K562 (cell line): ENCODE data around the gene DAB1. TPM values are rescaled to one million over a fixed set of nuclear protein-coding genes. Genes with fewer than 3 reads are reported as not detected.

ENCODE experiments used
- ATAC-seq: fragments of 200-7000 bp; cut with Tn5 transposase; 3 replicates; pipeline ENCODE4 v1.9.1; 2020; ENCODE audit warnings: moderate library complexity
- BruUV-seq: library from RNA; stranded (reverse); fragments of 400-500 nt; replicated peaks from 2 replicates; lab custom pipeline; 2021; lab: Mats Ljungman, UMichigan
- CTCF ChIA-PET: fragments of 300-600 bp; formaldehyde crosslinking; extraction: SDS; loops from one replicate; lab custom pipeline; 2021; ENCODE audit warnings: low intra/inter-chr PET ratio; lab: Yijun Ruan, JAX
- POLR2A ChIA-PET: fragments of 300-600, 350-650 bp; sonication (Branson Sonifier 250); formaldehyde crosslinking; extraction: SDS; loops from one replicate; lab custom pipeline; 2021; ENCODE audit warnings: antibody characterized with exemption, inconsistent platforms; lab: Yijun Ruan, JAX
- DNase-seq, 4 experiments: peaks; one replicate each; pipeline versions ENCODE4 v3.0.0 to v3.0.0-alpha.2; 2011 to 2018; ENCODE audit warnings: low spot score in 3 of 4, mixed read lengths in 3 of 4; ENCODE audit errors: extremely low read depth in 1 of 4
- FAIRE-seq: peaks from 2 replicates; lab custom pipeline; 2011; peaks lifted over from hg19 to GRCh38; lab: Jason Lieb, UNC
- H2AFZ ChIP-seq: 2 replicates; pipeline ENCODE4 v1.6.0; 2011; ENCODE audit warnings: low read depth, low read length, control low read depth, inconsistent platforms
- H3K27ac ChIP-seq: fragments of 200-600 bp; 3 replicates; pipeline ENCODE4 v1.8.0; 2011; ENCODE audit warnings: low read depth, mild to moderate bottlenecking, control low read depth, inconsistent platforms, low read length, moderate library complexity, mixed read lengths; ENCODE audit errors: extremely low read depth
- H3K27me3 ChIP-seq, 2 experiments: fragments of 300-600 bp in 1 of 2; 2 replicates in 1 of 2; 3 replicates in 1 of 2; pipeline versions ENCODE4 v1.6.0 to v1.8.0; 2011; ENCODE audit warnings: inconsistent platforms in 2 of 2, low read length in 2 of 2, mild to moderate bottlenecking in 1 of 2, mixed read lengths in 1 of 2, moderate library complexity in 1 of 2; ENCODE audit not compliant: control insufficient read depth in 2 of 2, insufficient read depth in 2 of 2
- H3K36me3 ChIP-seq: fragments of 300-600 bp; 3 replicates; pipeline ENCODE4 v1.8.0; 2011; ENCODE audit warnings: mild to moderate bottlenecking, low read length, inconsistent platforms; ENCODE audit not compliant: control insufficient read depth, insufficient read depth
- H3K4me1 ChIP-seq, 2 experiments: fragments of 200-600 bp in 1 of 2; replicated peaks in 1 of 2; 2 replicates in 1 of 2; 3 replicates in 1 of 2; pipeline versions ENCODE4 v1.5.1 to v1.8.0; 2011; ENCODE audit warnings: inconsistent platforms in 2 of 2, low read length in 2 of 2, mild to moderate bottlenecking in 1 of 2, mixed read lengths in 1 of 2, moderate library complexity in 1 of 2; ENCODE audit not compliant: control insufficient read depth in 2 of 2, insufficient read depth in 2 of 2
- H3K4me2 ChIP-seq: 2 replicates; pipeline ENCODE4 v1.6.1; 2011; ENCODE audit warnings: low read length, control low read depth, inconsistent platforms, mixed read lengths; ENCODE audit not compliant: insufficient read depth
- H3K4me3 ChIP-seq: fragments of 200-600 bp; sonication (generic), shearing (Covaris generic); 2 replicates; pipeline ENCODE4 v1.5.1; 2016; ENCODE audit warnings: control low read depth, inconsistent platforms
- H3K79me2 ChIP-seq: fragments of 200-600 bp; 3 replicates; pipeline ENCODE4 v1.8.0; 2011; ENCODE audit warnings: low read length, inconsistent platforms; ENCODE audit not compliant: control insufficient read depth, insufficient read depth
- H3K9ac ChIP-seq, 2 experiments: 2 replicates each; pipeline versions ENCODE4 v1.6.0 to v1.6.1; 2011; ENCODE audit warnings: low read depth in 2 of 2, low read length in 2 of 2, control low read depth in 1 of 2, inconsistent platforms in 1 of 2, mild to moderate bottlenecking in 1 of 2, mixed read lengths in 1 of 2; ENCODE audit not compliant: insufficient read depth in 1 of 2
- H3K9me1 ChIP-seq: one replicate; pipeline ENCODE4 v1.6.0; 2011; ENCODE audit warnings: inconsistent platforms, mild to moderate bottlenecking, low read length, moderate library complexity; ENCODE audit not compliant: control insufficient read depth, insufficient read depth
- H3K9me3 ChIP-seq: replicated peaks from 2 replicates; pipeline ENCODE4 v1.5.1; 2011; ENCODE audit warnings: low read depth, low read length, inconsistent platforms; ENCODE audit not compliant: control insufficient read depth, insufficient read depth
- H4K20me1 ChIP-seq: replicated peaks from 2 replicates; pipeline ENCODE4 v1.6.1; 2011; ENCODE audit warnings: low read length, inconsistent platforms, mixed read lengths; ENCODE audit not compliant: control insufficient read depth, insufficient read depth
- CHD1 ChIP-seq: fragments of 200-600 bp; sonication (generic); IDR thresholded peaks from one replicate; pipeline ENCODE4 v1.6.1; 2012; ENCODE audit warnings: mild to moderate bottlenecking, moderate library complexity, low read length, inconsistent platforms
- EGR1 ChIP-seq: fragments of 450-650 bp; conservative IDR thresholded peaks from 2 replicates; pipeline ENCODE4 v1.6.1; 2017; ENCODE audit warnings: mild to moderate bottlenecking
- ETS2 ChIP-seq: IDR thresholded peaks from 2 replicates; pipeline ENCODE4 v1.6.1; 2016; ENCODE audit warnings: borderline replicate concordance, missing genetic modification characterization, mild to moderate bottlenecking, moderate library complexity, missing compliant biosample characterization; ENCODE audit not compliant: poor library complexity, severe bottlenecking
- FOXM1 ChIP-seq, 2 experiments: fragments of 450-650 bp in 1 of 2; sonication (generic) in 1 of 2; formaldehyde crosslinking in 1 of 2; IDR thresholded peaks; 2 replicates each; pipeline versions ENCODE4 v1.6.1 to v1.9.0; 2017 to 2022; ENCODE audit warnings: low read depth in 2 of 2, mild to moderate bottlenecking in 2 of 2, missing genetic modification reagents in 1 of 2, moderate library complexity in 1 of 2
- KLF1 ChIP-seq: fragments of 450-650 bp; IDR thresholded peaks from 2 replicates; pipeline ENCODE4 v1.6.1; 2016; ENCODE audit warnings: missing genetic modification characterization, missing compliant biosample characterization
- NFXL1 ChIP-seq: fragments of 450-650 bp; formaldehyde crosslinking; IDR thresholded peaks from 2 replicates; pipeline ENCODE4 v1.4.0; 2021; ENCODE audit warnings: mild to moderate bottlenecking
- PHF21A ChIP-seq: fragments of 450-650 bp; IDR thresholded peaks from 2 replicates; pipeline ENCODE4 v1.6.1; 2017; ENCODE audit warnings: low read depth, borderline replicate concordance
- RBFOX2 ChIP-seq: fragments of 200-400 bp; formaldehyde crosslinking; IDR thresholded peaks from 2 replicates; pipeline ENCODE4 v1.6.1; 2017; ENCODE audit warnings: low read depth, mild to moderate bottlenecking, low read length, moderate library complexity
- RFX7 ChIP-seq: fragments of 250-450 bp; sonication (Bioruptor Pico); IDR thresholded peaks from 2 replicates; pipeline ENCODE4 v1.5.1; 2021; ENCODE audit warnings: mild to moderate bottlenecking
- ZKSCAN1 ChIP-seq: fragments of 150-350 bp; IDR thresholded peaks from 2 replicates; pipeline ENCODE4 v1.6.1; 2016; ENCODE audit warnings: low read depth, low read length
- ZNF134 ChIP-seq: fragments of 250-450 bp; sonication (Bioruptor Pico); conservative IDR thresholded peaks from 2 replicates; pipeline ENCODE4 v1.4.0; 2020
- ZNF3 ChIP-seq: fragments of 250-450 bp; sonication (Bioruptor Pico); IDR thresholded peaks from 2 replicates; pipeline ENCODE4 v1.5.0; 2021; ENCODE audit warnings: mild to moderate bottlenecking, moderate library complexity
- WGBS: fragments of 100-300 bp; shearing (Covaris generic); methylation state at CpG from one replicate; pipeline ENCODE4 v1.1.6; 2016; ENCODE audit warnings: low coverage, mixed read lengths; ENCODE audit not compliant: insufficient coverage; ENCODE audit errors: missing lambda C conversion rate; 5-methylcytosine and 5-hydroxymethylcytosine counted together
- in situ Hi-C: fragments of 300-500 bp; cut with MboI; formaldehyde crosslinking; loops from 4 replicates; pipeline ENCODE4 v1.15.0; 2018; ENCODE audit warnings: inconsistent platforms, mixed read lengths
- intact Hi-C: fragments of 100-400 bp; cut with micrococcal nuclease; formaldehyde crosslinking; loops from 2 replicates; pipeline ENCODE4 v1.14.2; 2022
- polyA plus RNA-seq, 8 experiments: library from polyadenylated mRNA; depleted of rRNA in 4 of 8; stranded (reverse) in 5 of 8; unstranded in 3 of 8; fragments of >200 nt; fragmentation: Nextera tagmentation in 2 of 8; fragmentation: Illumina TruSeq in 1 of 8; extraction: Ambion mirVana in 2 of 8; extraction: Trizol in 1 of 8; gene quantifications; 2 replicates each; pipeline versions ENCODE4 v1.2.1 to v1.2.3, GENCODE V29; 2011 to 2014; ENCODE audit warnings: inconsistent platforms in 1 of 8, missing spikeins in 1 of 8
- total RNA-seq, 7 experiments: library from RNA; depleted of rRNA in 6 of 7; stranded (reverse); fragments of >200 nt in 6 of 7; fragmentation: Illumina TruSeq in 2 of 7; extraction: Trizol in 2 of 7; gene quantifications; 2 replicates each; pipeline versions ENCODE4 v1.2.1 to v1.2.3, GENCODE V29; 2011 to 2021; ENCODE audit warnings: low replicate concordance in 1 of 7

Gene DAB1
- total and polyA plus RNA-seq, 9 of the 15 experiments (the other 6 are each of a cell fraction or from before 2014, with no cell fraction given): not detected

- TF ChIP-seq CHD1 (no peak), ZNF3 (no peak), ETS2 (tag) (no peak)
Observed at GRCh38 chr1:57381426-57381825, 42.4 kb downstream of the DAB1 start (continued).

- Histone ChIP-seq H3K4me1 (no peaks in the 10 kb centered on the region), H3K9me3 (no peaks in the 10 kb centered on the region), H3K9me1 (no peaks in the 10 kb centered on the region), H3K79me2 (no peaks in the 10 kb centered on the region), H2AFZ (no peak overlapping the region), H3K9ac (no peak overlapping the region), H3K4me3 (no peak overlapping the region), H3K36me3 (no peaks in the 10 kb centered on the region), H3K27me3 (no peaks in the 10 kb centered on the region; a peak in 1 of 5 replicates), H3K27ac (no peak overlapping the region), H4K20me1 (no peaks in the 10 kb centered on the region; the same call in 1 of the 2 replicates), H3K4me2 (no peak overlapping the region)
- 0% methylated on average over 3 of the region's 3 CpGs for WGBS
- DNase-seq: no peak
- no peak for FAIRE-seq
- no peak for TF ChIP-seq KLF1 (tag)
- TF ChIP-seq ZNF134 (CRISPR knock-in tag): no peak
- TF ChIP-seq EGR1: no peak
- TF ChIP-seq RBFOX2: no peak
- no peak for TF ChIP-seq PHF21A
- TF ChIP-seq FOXM1 (IDR thresholded peaks at IDR 0.05; ENCODE audit: low read depth): no peak
- no peak for TF ChIP-seq FOXM1 (CRISPR knock-in tag; IDR thresholded peaks at IDR 0.05; ENCODE audit: low read depth)
- no peak for TF ChIP-seq NFXL1 (CRISPR knock-in tag)
- no peak for TF ChIP-seq RFX7 (CRISPR knock-in tag)
- TF ChIP-seq ZKSCAN1: no peak
- ATAC-seq: no peak
- ChIA-PET POLR2A (interaction anchor here (1.2 kb wide), 1 partner anchor 10 kb away, joined by 3 read pairs; no protein-coding TSS in a partner anchor), CTCF (no interaction called here)
- intact Hi-C loops (no loop called here), in situ Hi-C loops (no loop called here)
- BruUV-seq: no TSS peak
Observed at GRCh38 chr1:57380923-57381322, 42.9 kb downstream of the DAB1 start.
